Thyroid gland (tissue), 4 donors: ENCODE measurements around the gene NGB.

Experiments used
- CTCF ChIP-seq, 6 experiments: fragments of 200-600 bp in 3 of 6; fragments of 450-650 bp in 3 of 6; sonication (generic) in 3 of 6; IDR thresholded peaks; one replicate each; pipeline ENCODE4 v1.5.1; 2016 to 2019; ENCODE audit warnings: antibody characterized with exemption in 6 of 6, mild to moderate bottlenecking in 2 of 6, inconsistent platforms in 1 of 6, moderate library complexity in 1 of 6
- POLR2A ChIP-seq, 2 donors: fragments of 450-650 bp; IDR thresholded peaks; one replicate each; pipeline ENCODE4 v1.6.1; 2017; ENCODE audit warnings: antibody characterized with exemption in 2 of 2, mild to moderate bottlenecking in 2 of 2, moderate library complexity in 1 of 2

- TF ChIP-seq CTCF (IDR thresholded peaks at IDR 0.05) (no peak), POLR2A (IDR thresholded peaks at IDR 0.05) (no peak)
Measured at GRCh38 chr14:77284066-77284465, 13.1 kb upstream of the NGB start.
